A673 (cell line): ENCODE results near the gene KRT28. TPM values are rescaled to one million over a fixed set of nuclear protein-coding genes. Genes with fewer than 3 reads are reported as not detected.

ENCODE experiments used
- BruUV-seq: library from RNA; stranded (reverse); fragments of 400-500 nt; replicated peaks from 2 replicates; lab custom pipeline; 2021; lab: Mats Ljungman, UMichigan
- CTCF ChIA-PET: fragments of 300-600 bp; sonication (Branson Sonifier 250); formaldehyde crosslinking; loops from one replicate; lab custom pipeline; 2022; ENCODE audit warnings: antibody characterized with exemption; lab: Charles Lee
- POLR2A ChIA-PET: fragments of 300-600 bp; sonication (Branson Sonifier 250); formaldehyde crosslinking; loops from one replicate; lab custom pipeline; 2022; ENCODE audit warnings: antibody characterized with exemption; ENCODE audit not compliant: low non-redundant PET; lab: Charles Lee
- DNase-seq: peaks from one replicate; pipeline ENCODE4 v3.0.0-alpha.2; 2015; ENCODE audit warnings: low spot score
- H3K27ac ChIP-seq: fragments of 200-600 bp; sonication (generic); 2 replicates; pipeline ENCODE4 v1.5.1; 2016; ENCODE audit warnings: mixed run types, low read depth, mild to moderate bottlenecking, mixed read lengths, antibody characterized with exemption, low read length; ENCODE audit not compliant: poor library complexity, severe bottlenecking
- H3K27me3 ChIP-seq: fragments of 200-600 bp; sonication (generic); replicated peaks from 2 replicates; pipeline ENCODE4 v1.6.1; 2017; ENCODE audit warnings: mixed run types, low read depth, mild to moderate bottlenecking, mixed read lengths, antibody characterized with exemption, low read length; ENCODE audit not compliant: insufficient read depth, poor library complexity
- H3K36me3 ChIP-seq: fragments of 200-600 bp; sonication (generic); 2 replicates; pipeline ENCODE4 v1.6.1; 2016; ENCODE audit warnings: mixed run types, mild to moderate bottlenecking, mixed read lengths, antibody characterized with exemption, low read length; ENCODE audit not compliant: insufficient read depth, poor library complexity, severe bottlenecking
- H3K4me1 ChIP-seq: fragments of 200-600 bp; sonication (generic); 2 replicates; pipeline ENCODE4 v1.6.1; 2017; ENCODE audit warnings: mixed run types, mild to moderate bottlenecking, mixed read lengths, antibody characterized with exemption, low read length; ENCODE audit not compliant: insufficient read depth, poor library complexity, severe bottlenecking
- H3K4me3 ChIP-seq: fragments of 200-600 bp; sonication (generic); 2 replicates; pipeline ENCODE4 v1.5.1; 2016; ENCODE audit warnings: low read depth, mixed run types, mild to moderate bottlenecking, mixed read lengths, low read length; ENCODE audit not compliant: poor library complexity, severe bottlenecking
- H3K9me3 ChIP-seq: fragments of 200-600 bp; sonication (generic); 2 replicates; pipeline ENCODE4 v1.6.1; 2016; ENCODE audit warnings: mixed run types, low read depth, mild to moderate bottlenecking, mixed read lengths, antibody characterized with exemption, low read length; ENCODE audit not compliant: poor library complexity, severe bottlenecking
- EZH2 ChIP-seq: fragments of 200-600 bp; sonication (generic); IDR thresholded peaks from 2 replicates; pipeline ENCODE4 v1.6.1; 2017; ENCODE audit warnings: borderline replicate concordance, low read depth, mild to moderate bottlenecking, mixed read lengths, antibody characterized with exemption, low read length; ENCODE audit not compliant: poor library complexity, severe bottlenecking
- intact Hi-C: fragments of 100-400 bp; cut with micrococcal nuclease; formaldehyde crosslinking; loops from one replicate; pipeline ENCODE4 v1.10.0; 2022; ENCODE audit not compliant: unreplicated experiment
- total RNA-seq: library from RNA; stranded (reverse); gene quantifications from 2 replicates; pipeline ENCODE4 v1.2.3, GENCODE V29; 2021
- TF ChIP-seq, protein P1 (sequence below): fragments of 300-800, 200-600 bp; sonication (generic); conservative IDR thresholded peaks from 2 replicates; pipeline ENCODE4 v1.5.1; 2017; ENCODE audit warnings: low read depth, mild to moderate bottlenecking, antibody characterized with exemption, low read length, moderate library complexity, mixed read lengths

Gene KRT28
- total RNA-seq, 1 experiment from 2014 or later, result not detected

DNA sequence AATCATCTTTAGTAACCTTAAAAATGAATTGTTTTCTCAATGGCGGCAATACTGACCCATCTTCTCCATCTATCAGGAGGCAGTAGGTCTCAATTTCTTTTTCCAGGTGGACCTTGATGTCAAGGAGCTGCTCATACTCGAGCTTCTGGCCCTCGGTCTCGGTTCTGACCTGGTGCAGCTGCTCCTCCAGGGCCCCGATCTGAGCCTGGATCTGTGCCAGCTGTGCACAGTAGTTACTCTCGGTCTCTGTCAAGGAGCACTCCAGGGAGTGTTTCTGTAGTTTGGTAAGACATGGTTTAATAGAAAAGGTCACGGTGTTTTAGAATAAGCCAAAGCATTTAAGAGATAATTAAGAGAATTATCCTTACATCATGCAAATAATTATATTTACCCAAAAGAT lies 22.3 kb downstream of the KRT28 start:
- H3K27ac ChIP-seq, result no peak overlapping the region
- no peaks in the 10 kb centered on the region for H3K4me1 ChIP-seq
- no peaks in the 10 kb centered on the region for H3K9me3 ChIP-seq
- POLR2A ChIA-PET, result no interaction called here
- H3K27me3 ChIP-seq, result no peaks in the 10 kb centered on the region
- no TSS peak for BruUV-seq
- TF ChIP-seq, protein P1, sequence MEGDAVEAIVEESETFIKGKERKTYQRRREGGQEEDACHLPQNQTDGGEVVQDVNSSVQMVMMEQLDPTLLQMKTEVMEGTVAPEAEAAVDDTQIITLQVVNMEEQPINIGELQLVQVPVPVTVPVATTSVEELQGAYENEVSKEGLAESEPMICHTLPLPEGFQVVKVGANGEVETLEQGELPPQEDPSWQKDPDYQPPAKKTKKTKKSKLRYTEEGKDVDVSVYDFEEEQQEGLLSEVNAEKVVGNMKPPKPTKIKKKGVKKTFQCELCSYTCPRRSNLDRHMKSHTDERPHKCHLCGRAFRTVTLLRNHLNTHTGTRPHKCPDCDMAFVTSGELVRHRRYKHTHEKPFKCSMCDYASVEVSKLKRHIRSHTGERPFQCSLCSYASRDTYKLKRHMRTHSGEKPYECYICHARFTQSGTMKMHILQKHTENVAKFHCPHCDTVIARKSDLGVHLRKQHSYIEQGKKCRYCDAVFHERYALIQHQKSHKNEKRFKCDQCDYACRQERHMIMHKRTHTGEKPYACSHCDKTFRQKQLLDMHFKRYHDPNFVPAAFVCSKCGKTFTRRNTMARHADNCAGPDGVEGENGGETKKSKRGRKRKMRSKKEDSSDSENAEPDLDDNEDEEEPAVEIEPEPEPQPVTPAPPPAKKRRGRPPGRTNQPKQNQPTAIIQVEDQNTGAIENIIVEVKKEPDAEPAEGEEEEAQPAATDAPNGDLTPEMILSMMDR, result no peak
- no peak for TF ChIP-seq EZH2
- no peak for DNase-seq
- intact Hi-C loops, result no loop called here
- CTCF ChIA-PET, result no interaction called here
- H3K4me3 ChIP-seq, result no peak overlapping the region
- no peaks in the 10 kb centered on the region for H3K36me3 ChIP-seq

DNA sequence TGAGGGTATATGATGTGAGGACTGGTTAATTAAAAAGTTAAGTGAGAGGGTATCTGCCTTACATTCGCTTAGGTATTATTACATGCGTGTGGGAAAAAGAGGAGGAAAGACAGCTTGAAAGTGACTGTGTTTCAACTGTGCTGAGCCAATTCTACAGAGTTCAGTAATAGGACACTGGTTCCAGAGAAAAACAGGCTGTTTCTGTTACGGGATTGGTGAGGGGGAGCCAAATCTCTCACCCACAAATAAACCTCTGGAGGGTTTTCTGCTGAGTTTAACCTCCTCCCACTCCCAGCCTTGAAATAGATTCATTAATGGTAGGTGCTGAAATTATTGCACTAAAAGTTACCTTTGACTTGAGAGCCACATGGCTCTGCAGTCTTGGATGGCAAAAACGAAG lies 23.8 kb downstream of the KRT28 start:
- no peak for DNase-seq
- Histone ChIP-seq H3K9me3 (no peaks in the 10 kb centered on the region), H3K27ac (no peak overlapping the region), H3K4me1 (no peaks in the 10 kb centered on the region), H3K27me3 (no peaks in the 10 kb centered on the region), H3K36me3 (no peaks in the 10 kb centered on the region), H3K4me3 (no peak overlapping the region)
- ChIA-PET POLR2A (no interaction called here), CTCF (no interaction called here)
- no TSS peak for BruUV-seq
- no peak for TF ChIP-seq EZH2
- TF ChIP-seq, protein P1, result no peak
- intact Hi-C loops, result no loop called here

DNA sequence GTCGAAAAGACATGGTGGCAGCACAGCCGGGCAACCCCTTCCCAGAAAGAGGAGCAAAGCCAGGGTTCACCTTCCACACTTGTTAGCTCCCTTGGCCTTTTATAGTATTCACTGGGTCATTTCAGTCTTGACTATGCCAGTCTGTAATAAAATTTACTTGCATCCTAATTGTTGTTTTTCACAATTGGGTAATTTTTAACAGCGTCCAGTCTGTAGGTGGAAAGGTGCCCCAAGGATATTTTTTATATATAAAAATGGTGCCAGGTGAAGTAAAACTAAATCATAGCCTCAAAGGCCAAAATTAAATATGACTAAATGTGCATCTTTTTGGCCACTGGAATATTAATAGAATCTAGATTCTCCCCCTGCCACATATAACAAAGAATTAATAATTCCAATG lies 27.7 kb downstream of the KRT28 start, which contains the start of gene KRT26:
Gene KRT26, minus strand, starts transcription at position 101 of the 400 bp plus-strand sequence. Its CDS starts 88 bp downstream, at position 13.
- ChIA-PET CTCF (no interaction called here), POLR2A (no interaction called here)
- no peak for TF ChIP-seq EZH2
- TF ChIP-seq, protein P1, result no peak
- Histone ChIP-seq H3K27ac (no peak within 1 kb of the TSS), H3K27me3 (no peaks in the 10 kb centered on the region), H3K4me3 (no peak within 1 kb of the TSS), H3K36me3 (no peaks in the 10 kb centered on the region), H3K9me3 (no peaks in the 10 kb centered on the region), H3K4me1 (no peaks in the 10 kb centered on the region)
- intact Hi-C loops, result no loop called here
- no peak for DNase-seq
- no TSS peak for BruUV-seq
